Thyroid gland (tissue), 4 donors: ENCODE results near the gene MYO1E.

Experiments
- CTCF ChIP-seq, 6 experiments: fragments of 200-600 bp in 3 of 6; fragments of 450-650 bp in 3 of 6; sonication (generic) in 3 of 6; IDR thresholded peaks; one replicate each; pipeline ENCODE4 v1.5.1; 2016 to 2019; ENCODE audit warnings: antibody characterized with exemption in 6 of 6, mild to moderate bottlenecking in 2 of 6, inconsistent platforms in 1 of 6, moderate library complexity in 1 of 6
- POLR2A ChIP-seq, 2 donors: fragments of 450-650 bp; IDR thresholded peaks; one replicate each; pipeline ENCODE4 v1.6.1; 2017; ENCODE audit warnings: antibody characterized with exemption in 2 of 2, mild to moderate bottlenecking in 2 of 2, moderate library complexity in 1 of 2

GRCh38 chr15:59379531-59379930, 6.9 kb upstream of the MYO1E start:
- no peak for TF ChIP-seq CTCF (IDR thresholded peaks at IDR 0.05)
- TF ChIP-seq POLR2A (IDR thresholded peaks at IDR 0.05) = no peak
